Measurements from ENCODE around the gene PRDM10.

DNA sequence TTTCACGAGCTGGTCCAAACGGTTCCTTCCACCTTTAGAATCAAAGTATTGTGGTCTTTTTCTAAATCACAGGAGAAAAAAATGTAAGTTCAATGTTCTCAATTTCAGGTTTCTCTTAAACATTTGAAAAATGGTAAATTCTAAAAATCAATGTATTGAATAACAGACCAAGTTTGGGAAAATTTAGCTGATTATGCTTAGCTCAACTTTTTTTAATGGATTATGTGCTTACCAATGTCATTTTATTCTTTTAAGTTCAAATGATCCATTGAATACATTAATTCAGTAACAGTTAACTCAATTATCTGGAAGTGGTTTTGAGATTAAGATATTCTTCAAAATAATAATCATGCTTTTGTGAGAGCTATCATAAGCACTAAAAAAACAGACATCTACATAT, 5.1 kb downstream of the PRDM10 start:
- TF ChIP-seq, protein P1, sequence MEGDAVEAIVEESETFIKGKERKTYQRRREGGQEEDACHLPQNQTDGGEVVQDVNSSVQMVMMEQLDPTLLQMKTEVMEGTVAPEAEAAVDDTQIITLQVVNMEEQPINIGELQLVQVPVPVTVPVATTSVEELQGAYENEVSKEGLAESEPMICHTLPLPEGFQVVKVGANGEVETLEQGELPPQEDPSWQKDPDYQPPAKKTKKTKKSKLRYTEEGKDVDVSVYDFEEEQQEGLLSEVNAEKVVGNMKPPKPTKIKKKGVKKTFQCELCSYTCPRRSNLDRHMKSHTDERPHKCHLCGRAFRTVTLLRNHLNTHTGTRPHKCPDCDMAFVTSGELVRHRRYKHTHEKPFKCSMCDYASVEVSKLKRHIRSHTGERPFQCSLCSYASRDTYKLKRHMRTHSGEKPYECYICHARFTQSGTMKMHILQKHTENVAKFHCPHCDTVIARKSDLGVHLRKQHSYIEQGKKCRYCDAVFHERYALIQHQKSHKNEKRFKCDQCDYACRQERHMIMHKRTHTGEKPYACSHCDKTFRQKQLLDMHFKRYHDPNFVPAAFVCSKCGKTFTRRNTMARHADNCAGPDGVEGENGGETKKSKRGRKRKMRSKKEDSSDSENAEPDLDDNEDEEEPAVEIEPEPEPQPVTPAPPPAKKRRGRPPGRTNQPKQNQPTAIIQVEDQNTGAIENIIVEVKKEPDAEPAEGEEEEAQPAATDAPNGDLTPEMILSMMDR (IDR thresholded peaks at IDR 0.05 in 8 of 11, conservative IDR thresholded peaks at IDR 0.05 in 3 of 11): no peak
- TF ChIP-seq POLR2AphosphoS5 (IDR thresholded peaks at IDR 0.05) (no peak), POLR2A (IDR thresholded peaks at IDR 0.05) (no peak)
